HG02981 (cell line): ENCODE results near the gene SLC17A8.
A peak's percentile ranks its signal among the peaks of the same experiment; 100 is the strongest.
"Not testable (repeated sequence)": the region's sequence is repeated elsewhere in the genome, so short reads cannot be mapped to it uniquely, and the experiment has no call there.

Source experiments
- ATAC-seq: cut with Tn5 transposase; IDR thresholded peaks from one replicate; pipeline ENCODE4 v1.9.1; 2021; ENCODE audit warnings: mild to moderate bottlenecking, moderate library complexity; ENCODE audit not compliant: unreplicated experiment

Gene SLC17A8

DNA sequence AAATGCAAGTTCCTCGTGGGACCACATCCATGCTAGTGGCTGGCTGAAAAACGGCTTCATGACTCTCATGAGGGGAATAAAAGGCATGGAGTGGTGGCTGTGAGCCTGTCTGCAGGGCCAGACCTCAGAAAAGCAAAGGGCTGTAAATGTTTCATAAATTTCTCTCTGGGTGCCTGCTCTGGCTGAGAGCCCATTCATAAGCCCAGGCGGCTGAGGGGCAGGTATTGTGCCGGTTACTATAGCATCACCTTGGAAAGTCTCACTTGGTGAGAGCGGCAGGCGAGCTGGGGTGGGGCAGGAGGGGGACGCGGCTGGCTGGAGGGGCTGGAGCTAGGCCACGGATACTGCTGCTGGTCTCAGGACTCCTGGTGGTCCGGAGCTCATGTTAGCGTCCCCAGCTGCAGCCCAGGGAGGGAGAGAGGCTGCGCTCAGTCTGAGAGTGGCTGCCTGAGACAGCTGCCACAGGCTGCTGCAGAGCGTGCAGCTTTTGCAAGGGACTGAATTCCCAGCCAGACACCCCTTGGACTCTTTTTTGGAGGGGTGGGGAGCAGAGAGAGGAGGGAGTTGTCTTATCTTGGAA lies at the start of gene SLC17A8:
SLC17A8 (plus strand) TSS at position 431 of the 580 bp plus-strand sequence. CDS start 318 bp downstream, outside the sequence.
- no peak for ATAC-seq

DNA sequence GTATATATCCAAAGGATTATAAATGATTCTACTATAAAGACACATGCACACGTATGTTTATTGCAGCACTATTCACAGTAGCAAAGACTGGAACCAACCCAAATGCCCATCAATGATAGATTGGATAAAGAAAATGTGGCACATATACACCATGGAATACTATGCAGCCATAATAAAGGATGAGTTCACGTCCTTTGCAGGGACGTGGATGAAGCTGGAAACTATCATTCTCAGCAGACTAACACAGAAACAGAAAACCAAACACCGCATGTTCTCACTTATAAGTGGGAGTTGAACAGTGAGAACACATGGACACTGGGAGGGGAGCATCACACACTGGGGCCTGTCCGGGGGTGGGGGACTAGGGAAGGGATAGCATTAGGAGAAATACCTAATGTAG lies 48.7 kb upstream of the SLC17A8 start:
- not testable (repeated sequence) for ATAC-seq

DNA sequence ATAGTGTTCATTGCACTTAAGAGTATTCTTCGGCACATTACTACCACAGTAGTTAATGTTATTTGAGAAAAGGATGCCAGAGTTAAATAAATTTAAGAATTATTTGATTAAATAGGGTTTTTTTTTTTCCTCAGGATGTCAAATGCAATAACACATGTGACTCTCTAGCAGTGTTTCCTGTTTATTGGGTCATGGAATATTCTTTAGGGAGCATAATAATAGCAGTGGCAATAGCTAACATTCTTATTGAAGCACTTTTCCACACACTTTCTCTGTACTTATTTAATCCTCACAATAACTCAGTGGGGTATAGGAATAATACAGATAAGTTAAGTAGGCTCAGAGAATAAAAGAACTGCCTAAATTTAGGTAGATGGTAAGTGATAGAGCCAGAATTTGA lies 45.6 kb upstream of the SLC17A8 start:
- ATAC-seq, result no peak

DNA sequence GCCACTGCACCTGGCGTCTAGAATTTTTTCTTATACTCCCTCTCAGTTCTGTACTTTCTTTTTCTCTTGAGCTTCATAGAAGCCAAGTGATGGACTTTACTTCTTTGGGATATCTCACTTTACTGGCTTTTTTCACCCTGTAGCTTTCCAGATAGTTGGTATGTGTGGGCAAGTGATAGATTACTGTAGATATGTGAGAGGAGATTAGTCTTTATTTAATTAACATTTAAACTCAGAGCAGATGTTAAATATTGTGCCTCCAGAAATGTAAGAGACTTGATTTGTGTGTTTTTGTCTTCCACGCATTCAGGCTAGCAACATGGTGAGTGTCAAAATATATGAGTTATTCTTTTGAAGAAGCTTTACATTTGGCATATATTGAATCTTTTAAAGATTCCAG lies 39.5 kb upstream of the SLC17A8 start:
- ATAC-seq, result no peak

DNA sequence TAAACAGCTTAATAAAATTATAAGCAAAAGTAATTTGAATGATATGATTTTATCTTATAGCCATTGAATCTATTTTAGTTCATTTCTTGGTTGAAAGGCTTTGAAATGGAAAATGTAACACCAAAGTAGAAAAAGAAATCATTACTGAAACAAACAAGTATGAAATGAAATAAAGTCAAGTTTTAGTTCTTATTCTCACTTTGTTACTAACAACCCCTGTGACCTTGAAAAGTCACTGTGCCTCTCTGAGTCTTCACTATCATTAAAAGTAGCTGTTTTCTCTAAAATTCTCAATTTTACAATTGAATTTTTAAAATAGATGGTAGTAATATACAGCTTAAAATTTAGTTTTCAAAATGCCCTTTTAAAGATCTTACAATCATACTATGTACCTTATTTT lies 32.4 kb upstream of the SLC17A8 start:
- ATAC-seq, result no peak

DNA sequence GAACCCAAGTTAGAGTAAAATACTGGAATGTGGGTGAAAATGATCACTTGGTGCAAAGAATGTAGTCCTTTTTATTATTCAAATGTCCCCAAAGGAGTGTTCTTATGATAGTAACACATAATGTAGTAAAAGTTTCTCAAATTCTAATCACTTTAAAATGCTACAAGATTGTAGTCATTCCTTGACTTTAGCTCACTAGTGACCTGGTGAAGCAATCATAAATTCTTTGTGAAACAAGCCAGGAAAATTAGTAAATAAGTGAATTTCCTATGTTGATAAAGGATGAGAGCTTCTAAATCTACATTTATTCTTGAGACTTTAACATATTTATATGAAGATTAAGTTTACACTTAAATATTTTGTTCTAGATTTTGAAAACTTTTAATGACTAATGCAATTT lies 30.7 kb upstream of the SLC17A8 start:
- ATAC-seq, result no peak

DNA sequence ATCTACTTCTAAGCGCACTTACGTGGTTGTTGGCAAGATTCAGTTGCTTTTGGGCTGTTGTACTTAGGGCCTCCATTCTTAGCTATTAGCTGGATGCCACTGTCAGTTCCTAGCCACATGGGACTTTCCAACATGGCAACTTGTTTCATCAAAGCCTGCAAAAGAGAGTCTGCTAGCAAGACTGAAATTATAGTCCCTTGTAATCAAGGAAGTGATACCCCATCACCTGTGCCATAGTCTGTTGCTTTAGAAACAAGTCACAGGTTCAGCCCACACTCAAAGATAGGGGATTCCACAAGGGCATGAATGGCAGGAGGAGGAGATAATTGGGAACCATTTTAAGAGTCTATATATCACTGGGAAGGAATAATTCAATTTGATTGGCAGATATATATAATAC lies 27.1 kb upstream of the SLC17A8 start:
- peak; percentile 91 for ATAC-seq

DNA sequence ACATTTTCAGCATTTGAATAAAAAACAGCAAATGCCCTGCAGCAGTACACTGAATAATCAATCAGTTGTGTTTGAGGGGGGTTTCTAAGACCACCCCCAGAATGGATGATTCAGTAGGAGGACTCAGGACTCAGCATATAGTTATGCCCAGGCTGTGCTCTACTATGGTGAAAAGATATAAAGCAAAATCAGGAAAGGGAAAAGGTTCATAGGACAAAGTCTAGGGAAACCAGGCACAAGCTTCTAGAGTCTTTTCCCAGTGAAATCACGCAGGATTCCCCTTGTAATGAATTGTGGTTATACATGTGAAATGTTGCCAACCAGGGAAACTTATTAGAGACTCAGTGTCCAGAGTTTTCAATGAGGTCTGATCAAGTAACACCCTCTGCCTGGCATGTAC lies 25.0 kb upstream of the SLC17A8 start:
- ATAC-seq, result no peak

DNA sequence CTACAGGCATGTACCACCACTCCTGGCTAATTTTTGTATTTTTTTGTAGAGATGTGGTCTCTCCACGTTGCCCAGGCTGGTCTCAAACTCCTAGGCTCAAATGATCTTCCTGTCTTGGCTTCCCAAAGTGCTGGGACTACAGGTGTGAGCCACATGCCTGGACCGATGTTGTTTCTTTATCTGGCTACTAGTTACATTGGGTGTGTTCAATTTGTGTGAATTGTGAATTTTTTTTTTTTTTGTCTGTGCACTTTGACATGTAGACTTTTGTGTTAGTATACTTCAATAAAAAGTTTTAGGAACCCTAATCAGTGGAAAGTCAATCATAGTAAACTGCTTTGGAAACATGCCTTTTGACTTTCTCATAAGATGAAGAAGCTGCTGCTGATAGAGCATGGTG lies 24.0 kb upstream of the SLC17A8 start:
- no peak for ATAC-seq

DNA sequence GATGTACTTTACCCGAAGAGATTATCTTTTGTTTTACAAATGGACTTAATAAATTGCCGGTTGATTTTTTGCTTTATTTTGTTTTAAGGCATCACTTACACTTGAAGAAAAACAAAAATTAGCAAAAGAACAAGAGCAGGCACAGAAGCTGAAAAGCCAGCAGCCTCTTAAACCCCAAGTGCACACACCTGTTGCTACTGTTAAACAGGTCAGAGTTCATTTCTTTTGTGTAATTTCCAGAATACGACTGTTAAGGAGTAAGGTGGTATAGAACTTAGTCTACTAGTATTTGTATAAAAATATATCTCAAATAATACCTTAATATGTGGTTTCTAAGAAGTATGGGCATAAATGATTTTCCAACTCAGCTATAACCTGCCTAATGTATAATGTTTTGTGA lies 19.6 kb upstream of the SLC17A8 start:
- ATAC-seq, result no peak

DNA sequence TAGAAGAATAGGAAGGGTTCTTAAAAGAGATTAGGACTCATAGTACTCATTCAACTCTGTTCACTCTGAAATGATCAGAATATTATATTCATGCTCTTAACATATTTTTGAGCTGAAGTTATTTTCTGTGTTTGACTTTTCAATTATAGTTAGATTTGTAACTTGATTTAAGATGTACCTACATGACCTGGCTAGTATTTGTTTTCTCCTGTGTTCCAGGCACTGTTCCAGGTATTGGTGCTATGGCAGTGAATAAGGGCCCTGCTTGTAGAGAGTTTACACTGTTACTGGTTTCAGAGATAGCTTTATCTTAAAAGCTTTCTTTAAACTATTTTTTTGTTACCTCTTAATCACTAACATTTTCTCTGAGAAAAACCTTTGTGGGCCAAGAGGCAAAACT lies 19.1 kb upstream of the SLC17A8 start:
- no peak for ATAC-seq

DNA sequence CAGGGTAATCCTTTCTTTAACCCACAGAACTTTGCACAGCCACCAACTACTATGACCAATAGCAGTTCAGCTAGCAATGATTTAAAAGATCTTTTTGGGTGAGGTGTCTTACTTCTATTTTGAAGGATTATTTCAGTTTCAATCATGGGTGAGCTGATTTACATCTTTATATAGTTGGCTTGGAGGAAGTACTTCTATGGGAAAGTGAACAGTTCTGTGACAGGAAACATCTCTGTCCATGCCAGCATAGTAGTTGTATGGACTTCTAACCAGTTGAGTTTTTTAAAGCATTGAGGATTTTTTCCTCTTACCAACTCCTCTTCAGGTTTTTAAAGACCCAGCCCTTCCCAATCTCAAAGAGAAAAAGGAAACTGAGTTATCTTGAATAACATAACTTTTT lies 17.8 kb upstream of the SLC17A8 start:
- no peak for ATAC-seq

DNA sequence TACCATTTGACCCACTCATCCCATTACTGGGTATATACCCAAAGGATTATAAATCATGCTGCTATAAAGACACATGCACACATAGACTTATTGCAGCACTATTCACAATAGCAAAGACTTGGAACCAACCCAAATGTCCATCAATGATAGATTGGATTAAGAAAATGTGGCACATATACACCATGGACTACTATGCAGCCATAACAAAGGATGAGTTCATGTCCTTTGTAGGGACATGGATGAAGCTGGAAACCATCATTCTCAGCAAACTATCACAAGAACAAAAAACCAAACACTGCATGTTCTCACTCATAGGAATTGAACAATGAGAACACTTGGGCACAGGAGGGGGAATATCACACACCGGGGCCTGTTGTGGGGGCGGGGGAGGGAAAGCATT lies 14.0 kb upstream of the SLC17A8 start:
- not testable (repeated sequence) for ATAC-seq

DNA sequence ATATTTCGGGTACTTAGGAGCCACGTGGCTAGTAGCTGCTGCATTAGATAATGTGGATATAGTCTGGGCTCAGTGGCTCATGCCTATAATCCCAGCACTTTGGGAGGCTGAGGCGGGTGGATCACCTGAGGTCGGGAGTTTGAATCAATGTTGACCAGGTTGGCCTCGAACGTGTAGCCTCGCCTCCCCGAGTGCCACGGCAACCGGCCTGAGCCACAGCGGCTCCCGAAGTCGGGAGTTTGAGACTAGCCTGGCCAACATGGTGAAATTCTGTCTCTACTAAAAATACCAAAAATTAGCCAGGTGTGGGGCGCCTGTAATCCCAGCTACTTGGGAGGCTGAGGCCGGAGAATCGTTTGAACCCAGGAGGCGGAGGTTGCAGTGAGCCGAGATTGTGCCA lies 12.5 kb upstream of the SLC17A8 start:
- ATAC-seq, result not testable (repeated sequence)

DNA sequence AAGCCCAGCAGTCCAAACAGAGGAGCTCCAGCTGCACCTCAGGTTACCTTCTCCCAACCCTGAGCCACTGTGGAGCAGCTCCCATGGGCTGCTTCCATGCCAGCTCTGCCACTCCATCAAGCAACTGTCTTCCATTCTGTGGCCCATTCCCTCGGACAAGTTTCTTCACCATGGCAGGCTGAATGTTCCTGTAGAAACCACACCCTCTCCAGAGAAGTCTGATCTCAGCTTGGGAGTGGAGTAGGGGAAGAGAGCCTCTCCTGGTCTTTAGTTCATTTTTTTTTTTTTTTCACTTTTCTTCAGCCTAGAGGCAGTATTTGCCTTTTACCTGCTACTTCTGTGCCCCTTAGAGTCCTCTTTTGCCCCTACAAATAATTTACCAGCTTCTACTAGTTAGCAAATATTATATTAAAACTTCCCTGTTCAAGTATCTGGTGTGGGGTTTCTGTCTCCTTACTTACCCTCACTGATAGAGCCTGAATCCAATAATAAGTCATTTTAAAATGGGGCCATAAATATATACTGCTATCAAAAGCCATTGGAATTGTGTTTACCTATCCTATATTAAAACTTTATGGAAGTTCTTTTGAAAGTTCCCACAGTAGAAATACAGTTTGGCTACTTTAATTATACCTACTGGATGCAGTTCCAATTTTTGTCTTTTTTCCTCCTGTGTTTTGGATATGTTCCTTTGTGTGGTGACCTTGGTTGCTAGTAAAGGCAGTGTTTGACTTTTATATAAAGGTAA lies 11.7 kb upstream of the SLC17A8 start:
- ATAC-seq, result no peak

DNA sequence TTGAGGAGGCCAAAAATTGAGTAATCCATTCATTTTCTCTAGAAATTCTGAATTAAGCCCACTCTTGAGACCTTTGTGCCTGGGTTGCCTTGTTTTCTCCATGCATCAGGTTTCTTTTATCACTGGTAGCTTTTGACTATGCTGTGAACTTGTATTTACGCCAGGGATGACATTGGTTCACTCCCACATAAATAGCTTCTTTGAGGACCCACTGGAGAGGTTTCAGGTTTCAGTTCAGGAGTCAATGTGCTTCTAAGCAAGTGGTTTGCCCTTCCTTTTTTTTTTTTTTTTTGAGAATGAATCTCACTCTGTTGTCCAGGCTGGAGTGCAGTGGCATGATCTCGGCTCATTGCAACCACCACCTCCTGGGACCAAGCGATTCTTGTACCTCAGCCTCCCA lies 10.2 kb upstream of the SLC17A8 start:
- no peak for ATAC-seq

DNA sequence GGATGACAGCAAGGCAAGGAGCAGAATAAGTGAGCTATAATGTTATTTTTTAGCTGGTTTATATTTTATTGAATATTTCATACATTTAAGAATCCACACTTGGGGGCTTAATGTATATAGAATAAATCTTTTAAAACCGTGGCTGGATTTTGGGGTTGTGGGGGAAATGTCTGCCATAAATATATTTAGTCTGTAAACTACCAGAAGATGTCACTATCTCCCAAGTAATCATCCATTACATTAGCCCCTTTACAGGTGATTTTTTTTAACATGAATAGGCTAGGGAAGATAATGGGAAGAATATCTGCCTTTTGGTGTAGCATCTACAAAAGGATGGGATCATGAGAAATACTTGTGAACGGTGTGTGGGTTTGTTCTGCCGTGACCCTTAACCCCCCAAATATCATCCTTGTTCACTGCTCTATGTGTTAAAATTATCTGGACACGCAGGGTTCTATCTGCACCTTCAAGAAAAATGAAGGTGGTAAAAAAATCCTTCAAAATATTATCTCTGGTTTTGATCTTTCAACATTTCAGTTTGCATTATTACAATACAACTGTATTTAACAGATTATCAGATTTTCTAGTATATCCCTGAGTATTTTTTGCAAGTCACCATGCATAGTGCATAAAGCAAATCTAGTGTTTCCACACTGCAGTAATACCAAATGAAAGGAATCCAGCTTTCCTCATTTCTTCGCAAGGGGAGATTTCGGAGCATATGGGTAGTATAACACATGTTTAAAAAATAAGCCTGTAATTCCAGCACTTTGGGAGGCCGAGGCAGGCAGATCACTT lies 8.0 kb upstream of the SLC17A8 start:
- no peak for ATAC-seq

DNA sequence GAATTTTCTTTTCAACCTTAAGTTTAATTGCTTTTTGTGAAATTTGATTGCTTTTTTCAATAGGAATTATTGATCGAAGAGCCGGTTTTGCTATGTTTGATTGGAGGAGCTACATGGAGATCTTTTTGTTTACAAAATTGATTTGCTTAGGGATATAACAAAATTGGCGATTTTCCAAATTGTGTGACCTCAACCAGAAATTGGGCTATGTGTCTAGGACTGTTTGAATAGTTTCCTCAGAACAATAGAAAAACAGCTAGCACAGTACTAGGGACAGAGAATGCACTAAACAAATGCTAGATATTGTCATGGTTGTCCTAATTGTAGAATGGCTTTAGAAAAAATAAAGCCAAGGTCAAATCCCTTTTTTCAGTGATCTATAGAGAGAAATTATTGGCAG lies 2.4 kb downstream of the SLC17A8 start:
- no peak for ATAC-seq

DNA sequence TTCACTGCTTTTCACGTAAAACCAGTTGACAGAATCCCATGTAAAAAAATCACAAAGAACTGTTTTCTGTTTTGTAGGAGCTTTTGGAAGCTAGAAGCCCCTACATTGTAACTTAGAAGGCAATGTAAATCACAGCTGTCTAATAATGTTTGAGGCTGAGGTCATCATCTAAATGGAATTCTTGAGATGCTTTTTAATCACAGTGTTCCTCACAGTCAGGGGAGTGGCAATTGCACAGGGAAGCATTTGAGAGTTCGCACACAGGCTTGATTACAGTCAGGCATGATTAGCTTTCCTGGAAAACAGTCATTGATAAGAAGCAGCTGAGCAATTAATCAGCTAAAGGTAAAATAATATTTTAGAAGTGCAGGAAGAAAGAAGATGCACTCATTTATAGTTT lies 2.9 kb downstream of the SLC17A8 start:
- ATAC-seq, result no peak

DNA sequence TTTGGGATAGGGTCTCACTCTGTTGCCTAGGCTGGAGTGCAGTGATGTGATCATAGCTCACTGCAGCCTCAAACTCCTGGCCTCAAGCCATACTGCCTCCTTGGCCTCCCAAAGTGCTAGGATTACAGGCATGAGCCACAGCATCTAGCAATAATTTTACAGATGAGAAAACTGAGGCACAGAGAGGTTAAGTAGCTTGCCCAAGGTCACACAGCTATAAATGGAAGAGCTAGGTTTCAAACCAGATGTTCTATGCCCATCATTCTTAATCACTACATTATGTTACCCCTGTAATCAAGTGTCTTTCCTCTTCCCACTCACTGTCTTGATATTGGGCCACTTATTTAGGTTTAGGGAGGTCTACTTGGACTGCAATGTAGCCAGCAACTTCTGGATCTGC lies 3.6 kb downstream of the SLC17A8 start:
- no peak for ATAC-seq

DNA sequence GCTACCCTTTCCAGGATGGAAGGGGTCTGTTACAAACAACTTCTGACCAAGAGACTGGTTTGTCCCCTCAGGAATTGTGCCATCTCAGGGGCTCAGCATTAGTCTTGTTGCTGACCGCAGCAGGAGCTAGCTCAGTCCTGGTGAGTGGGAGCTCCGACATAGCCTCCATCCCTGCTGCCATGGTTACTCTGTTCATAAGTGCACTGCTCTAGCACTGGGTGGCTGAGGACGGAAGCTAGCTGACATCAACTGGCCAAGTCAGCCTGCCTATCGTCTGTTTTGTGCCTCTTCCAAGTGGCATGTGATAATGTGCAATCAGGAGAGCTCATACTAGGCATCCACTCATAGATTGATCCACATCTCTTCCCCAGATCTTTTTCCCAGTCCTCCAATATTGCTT lies 7.5 kb downstream of the SLC17A8 start:
- ATAC-seq, result no peak

DNA sequence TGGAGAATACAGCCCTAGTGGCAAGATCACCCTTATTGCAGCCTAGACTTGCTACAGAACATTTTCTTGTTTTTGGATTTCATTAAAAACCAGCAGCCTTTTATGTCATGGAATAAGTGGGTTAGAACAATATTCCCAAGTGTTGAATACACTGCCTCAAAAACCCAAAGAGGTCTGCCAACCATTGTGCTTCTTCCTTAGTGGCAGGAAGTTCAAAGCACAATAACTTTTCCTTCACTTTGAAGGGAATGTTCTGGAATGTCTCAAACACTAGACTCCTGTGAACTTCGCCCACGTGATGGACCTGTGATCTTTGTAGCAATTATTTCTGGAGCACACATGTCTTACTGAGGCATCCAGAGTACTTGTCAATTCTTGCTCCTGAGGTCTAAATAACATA lies 8.5 kb downstream of the SLC17A8 start:
- no peak for ATAC-seq
